ENCODE results near the gene COX7A2.

DNA sequence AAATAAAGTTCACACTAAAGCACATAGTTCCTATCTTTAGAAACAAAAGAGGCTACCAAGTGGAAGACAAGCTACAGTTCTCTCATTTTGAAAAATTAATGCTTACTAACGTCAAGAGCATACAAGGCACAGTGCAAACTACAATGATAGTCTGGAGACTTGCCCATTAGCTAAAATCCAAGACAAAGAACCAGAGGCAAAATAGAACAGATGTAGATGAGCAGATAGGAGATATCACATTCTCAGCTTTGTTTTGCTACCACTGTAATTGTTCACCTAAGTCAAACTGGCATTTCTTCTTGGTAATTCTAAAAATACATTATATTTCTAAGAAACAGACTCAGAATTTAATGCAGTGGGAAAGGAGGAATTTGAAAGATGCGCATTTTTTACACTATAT is 35.8 kb upstream of the COX7A2 start:
- TF ChIP-seq, protein P1, sequence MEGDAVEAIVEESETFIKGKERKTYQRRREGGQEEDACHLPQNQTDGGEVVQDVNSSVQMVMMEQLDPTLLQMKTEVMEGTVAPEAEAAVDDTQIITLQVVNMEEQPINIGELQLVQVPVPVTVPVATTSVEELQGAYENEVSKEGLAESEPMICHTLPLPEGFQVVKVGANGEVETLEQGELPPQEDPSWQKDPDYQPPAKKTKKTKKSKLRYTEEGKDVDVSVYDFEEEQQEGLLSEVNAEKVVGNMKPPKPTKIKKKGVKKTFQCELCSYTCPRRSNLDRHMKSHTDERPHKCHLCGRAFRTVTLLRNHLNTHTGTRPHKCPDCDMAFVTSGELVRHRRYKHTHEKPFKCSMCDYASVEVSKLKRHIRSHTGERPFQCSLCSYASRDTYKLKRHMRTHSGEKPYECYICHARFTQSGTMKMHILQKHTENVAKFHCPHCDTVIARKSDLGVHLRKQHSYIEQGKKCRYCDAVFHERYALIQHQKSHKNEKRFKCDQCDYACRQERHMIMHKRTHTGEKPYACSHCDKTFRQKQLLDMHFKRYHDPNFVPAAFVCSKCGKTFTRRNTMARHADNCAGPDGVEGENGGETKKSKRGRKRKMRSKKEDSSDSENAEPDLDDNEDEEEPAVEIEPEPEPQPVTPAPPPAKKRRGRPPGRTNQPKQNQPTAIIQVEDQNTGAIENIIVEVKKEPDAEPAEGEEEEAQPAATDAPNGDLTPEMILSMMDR (IDR thresholded peaks at IDR 0.05 in 8 of 11, conservative IDR thresholded peaks at IDR 0.05 in 3 of 11): no peak
- TF ChIP-seq POLR2AphosphoS5 (IDR thresholded peaks at IDR 0.05): no peak
- no peak for TF ChIP-seq POLR2A (IDR thresholded peaks at IDR 0.05)

Data from spleen (tissue), 7 donors.